SU-DHL-6 (cell line): ENCODE measurements around the gene CHPF2.

Source experiments
- H2AFZ ChIP-seq: fragments of 200-600 bp; sonication (generic); 2 replicates; pipeline ENCODE4 v1.6.1; 2014; ENCODE audit warnings: low read depth, mild to moderate bottlenecking, moderate library complexity, mixed read lengths, antibody characterized with exemption, low read length; ENCODE audit not compliant: severe bottlenecking
- H3F3A ChIP-seq: fragments of 200-600 bp; shearing (Covaris generic); 2 replicates; pipeline ENCODE4 v1.6.0; 2016; ENCODE audit warnings: antibody characterized with exemption, mild to moderate bottlenecking; ENCODE audit not compliant: insufficient read depth
- H3K27ac ChIP-seq: fragments of 200-600 bp; sonication (generic); 2 replicates; pipeline ENCODE4 v1.5.1; 2016; ENCODE audit warnings: low read depth, mild to moderate bottlenecking, low read length, moderate library complexity, mixed read lengths
- H3K27me3 ChIP-seq: fragments of 200-600 bp; sonication (generic), shearing (Covaris generic); 2 replicates; pipeline ENCODE4 v1.6.0; 2014; ENCODE audit warnings: mild to moderate bottlenecking, low read length
- H3K36me3 ChIP-seq: fragments of 200-600 bp; sonication (generic); 2 replicates; pipeline ENCODE4 v1.6.1; 2014; ENCODE audit warnings: mild to moderate bottlenecking, low read length, mixed read lengths
- H3K4me2 ChIP-seq: fragments of 300-600, 200-600 bp; shearing (Covaris generic), sonication (generic); 2 replicates; pipeline ENCODE4 v1.6.0; 2014; ENCODE audit warnings: low read length, low read depth, mild to moderate bottlenecking; ENCODE audit not compliant: poor library complexity, severe bottlenecking
- H3K4me3 ChIP-seq: fragments of 200-600 bp; sonication (generic); 2 replicates; pipeline ENCODE4 v1.5.1; 2014; ENCODE audit warnings: antibody characterized with exemption, low read length, mild to moderate bottlenecking, mixed read lengths; ENCODE audit not compliant: insufficient read depth, poor library complexity, severe bottlenecking
- H3K79me2 ChIP-seq: fragments of 200-600 bp; sonication (generic); 2 replicates; pipeline ENCODE4 v1.6.1; 2014; ENCODE audit warnings: mild to moderate bottlenecking, low read length, moderate library complexity; ENCODE audit not compliant: insufficient read depth
- H3K9ac ChIP-seq: fragments of 200-600 bp; sonication (generic); 2 replicates; pipeline ENCODE4 v1.7.0; 2014; ENCODE audit warnings: mild to moderate bottlenecking, low read length
- H3K9me2 ChIP-seq: fragments of 200-600 bp; sonication (generic); replicated peaks from 2 replicates; pipeline ENCODE4 v1.6.1; 2014; ENCODE audit warnings: low read length; ENCODE audit not compliant: insufficient read depth
- H3K9me3 ChIP-seq: fragments of 200-600 bp; sonication (generic); 2 replicates; pipeline ENCODE4 v1.6.1; 2014; ENCODE audit warnings: low read length, mixed read lengths; ENCODE audit not compliant: insufficient read depth
- H4K20me1 ChIP-seq: fragments of 200-600 bp; sonication (generic); 2 replicates; pipeline ENCODE4 v1.6.1; 2014; ENCODE audit warnings: low read depth, mild to moderate bottlenecking, antibody characterized with exemption, low read length, moderate library complexity, mixed read lengths
- EZH2phosphoT487 ChIP-seq: fragments of 200-600 bp; sonication (generic), shearing (Covaris generic); conservative IDR thresholded peaks from 2 replicates; pipeline ENCODE4 v1.6.1; 2018; ENCODE audit warnings: mild to moderate bottlenecking, antibody characterized with exemption, low read length, moderate library complexity, mixed read lengths
- TF ChIP-seq, protein P1 (sequence below): fragments of 200-600 bp; sonication (generic); IDR thresholded peaks from one replicate; pipeline ENCODE4 v1.5.1; 2017; ENCODE audit warnings: antibody characterized with exemption, mild to moderate bottlenecking, low read length, moderate library complexity; ENCODE audit not compliant: insufficient read depth, poor library complexity, severe bottlenecking

CHPF2 gene

DNA sequence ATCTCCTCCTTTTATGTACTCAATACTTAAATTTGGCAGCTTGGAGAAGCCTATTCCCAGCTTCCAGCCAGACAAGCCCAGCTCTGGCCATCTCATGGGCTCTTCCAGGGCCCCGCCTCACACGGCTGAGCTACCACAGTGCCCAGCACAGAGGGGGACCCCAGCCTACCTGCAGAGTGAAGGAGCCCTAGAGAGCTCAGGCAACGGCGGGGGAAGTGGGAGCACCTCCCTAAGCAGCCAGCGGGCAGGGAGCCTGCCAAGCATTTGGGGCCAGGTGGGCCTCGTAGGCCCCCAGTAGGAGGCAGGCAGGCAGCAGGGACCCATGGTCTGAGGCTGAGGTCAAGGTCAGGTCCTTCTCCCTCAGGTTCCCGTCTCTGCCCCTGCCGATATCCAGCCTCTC, 45.3 kb downstream of the CHPF2 start:
- Histone ChIP-seq H4K20me1 (no peaks in the 10 kb centered on the region), H3K9ac (no peak overlapping the region), H3K9me3 (no peaks in the 10 kb centered on the region), H2AFZ (peak overlapping the region; percentile 80), H3K27ac (no peak overlapping the region), H3K4me2 (no peak overlapping the region), H3K4me3 (no peak overlapping the region), H3K36me3 (no peaks in the 10 kb centered on the region), H3K27me3 (no peaks in the 10 kb centered on the region), H3K9me2 (no peaks in the 10 kb centered on the region), H3K79me2 (no peaks in the 10 kb centered on the region), H3F3A (no peaks in the 10 kb centered on the region)
- TF ChIP-seq, protein P1, sequence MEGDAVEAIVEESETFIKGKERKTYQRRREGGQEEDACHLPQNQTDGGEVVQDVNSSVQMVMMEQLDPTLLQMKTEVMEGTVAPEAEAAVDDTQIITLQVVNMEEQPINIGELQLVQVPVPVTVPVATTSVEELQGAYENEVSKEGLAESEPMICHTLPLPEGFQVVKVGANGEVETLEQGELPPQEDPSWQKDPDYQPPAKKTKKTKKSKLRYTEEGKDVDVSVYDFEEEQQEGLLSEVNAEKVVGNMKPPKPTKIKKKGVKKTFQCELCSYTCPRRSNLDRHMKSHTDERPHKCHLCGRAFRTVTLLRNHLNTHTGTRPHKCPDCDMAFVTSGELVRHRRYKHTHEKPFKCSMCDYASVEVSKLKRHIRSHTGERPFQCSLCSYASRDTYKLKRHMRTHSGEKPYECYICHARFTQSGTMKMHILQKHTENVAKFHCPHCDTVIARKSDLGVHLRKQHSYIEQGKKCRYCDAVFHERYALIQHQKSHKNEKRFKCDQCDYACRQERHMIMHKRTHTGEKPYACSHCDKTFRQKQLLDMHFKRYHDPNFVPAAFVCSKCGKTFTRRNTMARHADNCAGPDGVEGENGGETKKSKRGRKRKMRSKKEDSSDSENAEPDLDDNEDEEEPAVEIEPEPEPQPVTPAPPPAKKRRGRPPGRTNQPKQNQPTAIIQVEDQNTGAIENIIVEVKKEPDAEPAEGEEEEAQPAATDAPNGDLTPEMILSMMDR = no peak
- no peak for TF ChIP-seq EZH2phosphoT487

DNA sequence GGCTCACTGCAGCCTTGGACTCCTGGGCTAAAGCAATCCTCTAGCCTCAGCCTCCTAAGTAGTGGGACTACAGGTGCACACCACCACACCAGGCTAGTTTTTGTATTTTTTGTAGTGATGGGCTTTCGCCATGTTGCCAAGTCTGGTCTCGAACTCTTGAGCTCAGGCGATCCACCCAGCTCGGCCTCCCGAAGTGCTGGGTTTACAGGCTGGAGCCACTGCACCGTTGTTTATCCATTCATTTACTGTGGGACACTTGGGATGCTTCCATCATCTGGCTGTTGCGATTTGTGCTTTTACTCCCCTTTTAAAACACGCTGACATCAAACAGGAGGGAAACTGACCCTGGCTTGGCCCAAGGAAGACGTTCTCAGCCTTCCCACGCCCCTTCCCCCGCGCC, 46.7 kb downstream of the CHPF2 start:
- TF ChIP-seq EZH2phosphoT487 = no peak
- TF ChIP-seq, protein P1 = no peak
- no peak overlapping the region for H3K9ac ChIP-seq
- H3K79me2 ChIP-seq = no peaks in the 10 kb centered on the region
- no peaks in the 10 kb centered on the region for H3K27me3 ChIP-seq
- no peaks in the 10 kb centered on the region for H3K36me3 ChIP-seq
- H3K9me2 ChIP-seq = no peaks in the 10 kb centered on the region
- H3K9me3 ChIP-seq = no peaks in the 10 kb centered on the region
- H4K20me1 ChIP-seq = no peaks in the 10 kb centered on the region
- H2AFZ ChIP-seq = no peak overlapping the region
- no peak overlapping the region for H3K4me3 ChIP-seq
- H3K4me2 ChIP-seq = no peak overlapping the region
- H3F3A ChIP-seq = no peaks in the 10 kb centered on the region
- H3K27ac ChIP-seq = no peak overlapping the region

GRCh38 chr7:151279868-151280267, 47.6 kb downstream of the CHPF2 start:
- Histone ChIP-seq H3K27me3 (no peaks in the 10 kb centered on the region), H3K9ac (no peak overlapping the region)

More at GRCh38 chr7:151279868-151280267, 47.6 kb downstream of the CHPF2 start:
- H4K20me1 ChIP-seq = no peaks in the 10 kb centered on the region
- H3K79me2 ChIP-seq = no peaks in the 10 kb centered on the region
- H3K27ac ChIP-seq = no peak overlapping the region
- H3K9me2 ChIP-seq = no peaks in the 10 kb centered on the region
- no peaks in the 10 kb centered on the region for H3K36me3 ChIP-seq
- no peaks in the 10 kb centered on the region for H3K9me3 ChIP-seq
- H3F3A ChIP-seq = no peaks in the 10 kb centered on the region
- H3K4me2 ChIP-seq = no peak overlapping the region
- TF ChIP-seq, protein P1 = no peak
- no peak for TF ChIP-seq EZH2phosphoT487
- no peak overlapping the region for H2AFZ ChIP-seq
- no peak overlapping the region for H3K4me3 ChIP-seq
